ENCODE results near the gene KCNJ10. TPM values are rescaled to one million over a fixed set of nuclear protein-coding genes. Genes with fewer than 3 reads are reported as not detected.

The KCNJ10 gene
- total and polyA plus RNA-seq, 5 experiments from 2014 or later, result 0.29 TPM; not detected in 4

DNA sequence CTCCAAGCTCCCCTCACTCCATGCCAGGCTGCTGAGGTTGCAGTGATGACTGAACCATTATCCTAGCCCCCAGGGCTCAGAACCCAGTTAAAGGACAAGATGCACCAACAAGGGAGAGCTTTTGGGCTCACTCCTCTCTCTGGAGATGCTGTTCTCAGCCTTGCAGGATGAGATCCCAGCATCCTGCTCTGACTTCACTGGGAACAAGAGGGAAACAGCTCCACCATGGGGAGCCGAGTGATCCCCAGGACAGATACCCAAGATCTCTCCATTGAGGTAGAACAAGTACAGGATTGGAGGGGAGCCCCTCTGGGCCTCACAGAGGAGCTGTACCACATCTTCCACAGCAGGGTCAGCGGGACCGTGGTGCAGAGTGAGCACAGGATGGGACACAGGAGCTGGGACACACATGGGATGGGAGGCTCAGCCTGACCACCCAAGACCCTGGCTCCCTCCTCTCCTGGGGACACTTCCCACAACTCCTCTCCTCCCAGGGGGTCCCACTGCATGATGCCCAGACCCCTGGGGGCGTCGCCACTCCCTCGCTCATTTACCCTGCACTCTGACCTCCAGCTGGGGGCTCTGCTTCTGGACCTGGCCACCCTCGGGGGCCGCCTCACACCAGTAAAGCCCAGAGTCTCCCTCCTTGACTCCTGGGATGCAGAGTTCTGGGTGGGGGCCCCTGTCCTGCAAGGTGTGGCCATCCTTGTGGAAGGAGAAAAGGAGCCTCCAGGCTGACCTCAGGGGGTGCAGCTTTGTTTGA, 97.3 kb downstream of the KCNJ10 start:
- DNase-seq (no peak), ATAC-seq (no peak)
- Mint-ChIP-seq H3K9me3 (no peaks in the 10 kb centered on the region), H3K36me3 (no peaks in the 10 kb centered on the region), H3K27me3 (peaks cover 9 to 31% (median 26%) of the 10 kb centered on the region in 5 donors), H3K27ac (no peak overlapping the region), H3K4me1 (no peaks in the 10 kb centered on the region), H3K4me3 (no peak overlapping the region)
- POLR2A ChIA-PET, result no interaction called here

DNA sequence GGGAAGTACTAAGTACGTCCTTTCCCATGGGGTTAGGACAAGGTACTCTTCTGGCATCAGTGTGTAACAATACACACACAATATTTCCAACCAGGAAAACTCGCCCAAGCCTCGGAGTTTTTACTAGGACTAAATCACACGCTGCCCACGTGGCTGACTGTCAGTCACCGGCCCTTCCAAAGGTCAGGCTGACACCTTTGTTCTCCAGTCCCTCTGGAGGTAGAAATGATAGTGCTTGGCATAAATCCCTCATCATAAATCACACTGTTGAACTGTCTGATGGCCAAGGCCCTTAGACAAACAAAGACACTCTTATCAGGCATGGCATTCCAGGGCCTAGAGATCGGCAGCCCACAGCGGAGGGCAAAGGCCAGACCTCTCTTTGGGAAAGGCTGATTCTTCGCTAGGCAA, 99.0 kb downstream of the KCNJ10 start:
- no peaks in the 10 kb centered on the region for H3K4me1 Mint-ChIP-seq
- POLR2A ChIA-PET, result no interaction called here
- DNase-seq, result no peak
- H3K36me3 Mint-ChIP-seq, result no peaks in the 10 kb centered on the region
- no peak for ATAC-seq
- no peak overlapping the region for H3K27ac Mint-ChIP-seq
- peaks cover 12 to 35% (median 19%) of the 10 kb centered on the region in 5 donors for H3K27me3 Mint-ChIP-seq
- H3K4me3 Mint-ChIP-seq, result no peak overlapping the region
- no peaks in the 10 kb centered on the region for H3K9me3 Mint-ChIP-seq

DNA sequence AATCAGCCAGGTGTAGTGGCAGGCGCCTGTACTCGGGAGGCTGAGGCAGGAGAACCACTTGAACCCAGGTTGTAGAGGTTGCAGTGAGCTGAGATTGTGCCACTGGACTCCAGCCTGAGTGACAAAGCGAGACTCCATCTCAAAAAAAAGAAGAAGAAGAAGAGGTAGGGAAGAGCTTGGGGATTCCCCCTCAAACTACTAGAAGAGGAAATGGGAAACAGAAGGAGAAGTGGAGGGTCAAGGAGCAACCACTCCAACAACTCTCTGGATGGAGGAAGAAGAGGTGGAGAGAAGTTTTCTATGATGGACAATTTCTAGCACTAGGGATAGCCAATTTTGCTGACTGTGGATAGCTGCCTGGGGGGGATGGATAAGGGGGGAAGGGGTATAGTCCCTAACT, 101.1 kb downstream of the KCNJ10 start:
- Mint-ChIP-seq H3K9me3 (no peaks in the 10 kb centered on the region), H3K27me3 (peaks cover 15 to 38% (median 22%) of the 10 kb centered on the region in 5 donors), H3K4me1 (no peaks in the 10 kb centered on the region), H3K27ac (no peak overlapping the region), H3K4me3 (no peak overlapping the region), H3K36me3 (no peaks in the 10 kb centered on the region)
- no peak for DNase-seq
- POLR2A ChIA-PET, result no interaction called here
- no peak for ATAC-seq

DNA sequence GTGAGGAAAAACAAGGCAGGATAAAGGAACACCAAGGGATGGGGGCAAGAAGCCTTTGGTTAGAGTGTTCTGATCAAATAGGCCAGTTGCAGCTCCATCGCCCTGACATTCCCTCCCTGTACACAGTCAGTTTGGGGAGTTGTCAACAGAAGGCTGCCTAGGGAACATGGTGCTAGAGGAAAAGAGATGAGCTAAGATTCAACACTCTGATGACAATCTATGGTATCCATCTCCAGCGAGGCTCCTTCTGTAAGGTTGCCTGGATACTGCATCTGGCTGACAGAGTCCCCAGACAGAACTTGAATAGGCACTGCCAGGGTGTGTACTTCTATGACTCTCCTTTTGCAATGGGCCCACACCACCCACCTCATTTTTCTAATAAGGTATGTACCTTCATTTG, 104.7 kb downstream of the KCNJ10 start:
- Mint-ChIP-seq H3K4me1 (no peaks in the 10 kb centered on the region), H3K27me3 (peaks cover 13 to 37% (median 28%) of the 10 kb centered on the region in 5 donors)

DNA sequence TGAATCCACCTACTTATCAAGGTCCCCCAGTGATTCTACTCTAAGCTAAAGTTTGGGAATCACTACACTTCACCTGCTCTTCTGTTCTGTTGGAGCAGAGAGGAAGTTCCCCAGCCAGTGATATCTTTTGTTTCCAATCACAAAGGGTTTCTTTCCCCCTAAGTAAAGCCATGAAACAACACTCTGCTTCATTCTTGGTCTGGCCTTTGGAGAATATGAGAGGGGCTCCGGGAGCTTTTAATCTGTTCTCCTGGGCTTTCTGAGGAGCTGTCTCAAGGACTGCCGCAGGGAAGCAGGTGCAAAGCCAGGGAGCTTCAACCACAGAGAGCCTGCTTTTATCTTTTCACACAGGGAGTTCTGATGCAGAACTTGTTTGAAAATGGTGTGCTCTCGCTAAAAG, 105.8 kb downstream of the KCNJ10 start:
- H3K27me3 Mint-ChIP-seq, result peaks cover 14 to 41% (median 34%) of the 10 kb centered on the region in 5 donors
- no peak for ATAC-seq
- POLR2A ChIA-PET, result no interaction called here

More for the DNA sequence above, 104.7 kb downstream of the KCNJ10 start:
- ATAC-seq, result no peak
- no peak for DNase-seq
- Mint-ChIP-seq H3K36me3 (no peaks in the 10 kb centered on the region), H3K9me3 (no peaks in the 10 kb centered on the region), H3K4me3 (no peak overlapping the region), H3K27ac (no peak overlapping the region)
- POLR2A ChIA-PET, result no interaction called here

DNA sequence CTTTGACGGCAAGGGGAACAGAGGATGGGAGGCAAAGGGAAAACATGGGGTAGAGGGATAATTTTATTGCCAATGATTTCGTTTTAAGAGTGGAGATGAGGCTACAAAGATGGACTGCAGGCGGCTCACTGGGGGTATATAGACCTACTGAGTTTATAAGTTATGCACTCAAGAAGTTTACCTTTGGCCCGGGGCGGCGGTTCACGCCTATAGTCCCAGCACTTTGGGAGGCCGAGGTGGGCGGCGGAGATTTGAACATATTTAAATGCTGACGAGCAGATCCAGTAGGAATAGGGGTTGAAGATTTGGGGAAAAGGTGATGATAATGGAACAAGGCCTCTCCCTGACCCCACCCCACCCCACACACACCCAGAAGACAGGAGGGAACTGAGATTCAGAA, 107.8 kb downstream of the KCNJ10 start:
- Mint-ChIP-seq H3K4me1 (no peaks in the 10 kb centered on the region), H3K27ac (no peak overlapping the region), H3K9me3 (no peaks in the 10 kb centered on the region), H3K4me3 (no peak overlapping the region), H3K36me3 (no peaks in the 10 kb centered on the region), H3K27me3 (peaks cover 8 to 28% (median 25%) of the 10 kb centered on the region in 5 donors)
- POLR2A ChIA-PET, result no interaction called here
- no peak for DNase-seq
- ATAC-seq, result no peak

More for the DNA sequence above, 105.8 kb downstream of the KCNJ10 start:
- Mint-ChIP-seq H3K4me3 (no peak overlapping the region), H3K4me1 (no peaks in the 10 kb centered on the region), H3K36me3 (no peaks in the 10 kb centered on the region), H3K27ac (no peak overlapping the region), H3K9me3 (no peaks in the 10 kb centered on the region)
- DNase-seq, result no peak

DNA sequence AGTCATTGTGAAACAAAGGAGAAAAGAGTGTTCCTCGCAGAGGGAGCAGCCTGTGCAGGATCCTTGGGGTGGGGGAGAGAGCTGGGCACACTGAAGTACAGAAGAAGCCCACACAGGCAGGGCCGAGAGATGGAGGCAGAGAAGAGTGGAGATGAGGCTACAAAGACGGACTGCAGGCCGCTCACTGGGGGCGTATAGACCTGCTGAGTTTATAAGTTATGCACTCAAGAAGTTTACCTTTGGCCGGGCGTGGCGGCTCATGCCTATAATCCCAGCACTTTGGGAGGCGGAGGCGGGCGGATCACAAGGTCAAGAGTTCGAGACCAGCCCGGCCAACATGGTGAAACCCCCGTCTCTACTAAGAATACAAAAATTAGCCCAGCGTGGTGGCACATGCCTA, 108.3 kb downstream of the KCNJ10 start:
- H3K4me3 Mint-ChIP-seq, result no peak overlapping the region
- H3K9me3 Mint-ChIP-seq, result no peaks in the 10 kb centered on the region
- no peak overlapping the region for H3K27ac Mint-ChIP-seq
- no peaks in the 10 kb centered on the region for H3K36me3 Mint-ChIP-seq
- no peak for DNase-seq
- H3K4me1 Mint-ChIP-seq, result no peaks in the 10 kb centered on the region
- H3K27me3 Mint-ChIP-seq, result peaks cover 7 to 28% (median 19%) of the 10 kb centered on the region in 5 donors
- no peak for ATAC-seq
- POLR2A ChIA-PET, result no interaction called here

DNA sequence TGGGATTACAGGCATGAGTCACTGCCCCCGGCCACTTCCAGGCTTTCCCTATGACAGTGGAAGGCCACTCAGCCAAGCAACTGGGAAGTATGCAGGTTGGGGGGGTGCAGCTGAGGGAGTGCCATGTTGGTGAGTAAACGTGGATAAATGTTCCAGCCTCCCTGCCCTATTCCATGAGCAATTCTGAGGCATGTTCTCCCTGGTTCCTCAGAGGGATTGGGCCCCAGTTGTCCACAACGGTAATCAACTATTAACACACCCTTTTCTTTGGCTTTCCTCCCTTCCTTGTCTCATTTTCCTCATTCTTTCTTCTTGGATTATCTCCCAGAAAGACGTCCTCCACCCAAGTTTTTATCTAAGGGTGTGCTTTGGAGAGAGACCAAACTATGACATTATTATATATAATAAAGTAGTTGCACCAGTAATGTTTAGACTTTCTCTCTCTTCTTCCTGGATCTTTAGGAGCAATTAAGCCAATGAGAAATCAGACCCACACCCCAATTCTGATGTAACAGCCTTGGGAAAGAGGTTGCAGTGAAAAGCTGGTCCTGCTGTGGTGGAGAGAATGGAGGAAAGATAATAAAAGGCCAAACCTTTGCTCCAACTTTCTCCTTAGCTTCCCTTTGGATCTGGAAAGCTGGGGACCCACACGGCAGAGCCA, 109.1 kb downstream of the KCNJ10 start:
- Mint-ChIP-seq H3K27ac (no peak overlapping the region), H3K36me3 (no peaks in the 10 kb centered on the region), H3K4me1 (no peaks in the 10 kb centered on the region), H3K4me3 (no peak overlapping the region), H3K27me3 (peaks cover 6 to 28% (median 15%) of the 10 kb centered on the region in 5 donors), H3K9me3 (no peaks in the 10 kb centered on the region)
- POLR2A ChIA-PET, result no interaction called here
- no peak for DNase-seq
- ATAC-seq, result no peak

DNA sequence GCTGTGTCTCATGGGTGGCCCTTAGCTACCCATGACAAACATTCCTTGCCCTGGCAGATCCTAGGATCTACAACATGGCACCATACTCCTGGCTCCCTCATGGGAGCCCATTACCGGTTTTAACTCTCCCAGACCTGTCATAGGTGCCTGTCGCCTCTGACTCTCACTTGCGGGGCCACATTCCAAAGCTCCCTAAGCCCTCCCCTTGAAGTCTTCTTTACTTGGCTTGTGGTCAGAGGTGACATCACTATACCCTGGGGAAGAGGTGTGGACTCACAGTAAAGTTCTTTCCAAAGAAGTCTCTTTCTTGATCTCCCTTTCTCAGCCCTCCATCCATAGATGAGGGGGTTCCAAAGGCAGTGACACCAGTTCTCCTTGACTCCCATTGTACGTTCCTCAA, 110.5 kb downstream of the KCNJ10 start:
- no peak for DNase-seq
- H3K4me1 Mint-ChIP-seq, result no peaks in the 10 kb centered on the region
- no peak overlapping the region for H3K4me3 Mint-ChIP-seq
- no peaks in the 10 kb centered on the region for H3K36me3 Mint-ChIP-seq
- no peak overlapping the region for H3K27ac Mint-ChIP-seq
- H3K9me3 Mint-ChIP-seq, result no peaks in the 10 kb centered on the region
- no peak for ATAC-seq
- POLR2A ChIA-PET, result no interaction called here
- peaks cover 4 to 32% (median 17%) of the 10 kb centered on the region in 5 donors for H3K27me3 Mint-ChIP-seq

DNA sequence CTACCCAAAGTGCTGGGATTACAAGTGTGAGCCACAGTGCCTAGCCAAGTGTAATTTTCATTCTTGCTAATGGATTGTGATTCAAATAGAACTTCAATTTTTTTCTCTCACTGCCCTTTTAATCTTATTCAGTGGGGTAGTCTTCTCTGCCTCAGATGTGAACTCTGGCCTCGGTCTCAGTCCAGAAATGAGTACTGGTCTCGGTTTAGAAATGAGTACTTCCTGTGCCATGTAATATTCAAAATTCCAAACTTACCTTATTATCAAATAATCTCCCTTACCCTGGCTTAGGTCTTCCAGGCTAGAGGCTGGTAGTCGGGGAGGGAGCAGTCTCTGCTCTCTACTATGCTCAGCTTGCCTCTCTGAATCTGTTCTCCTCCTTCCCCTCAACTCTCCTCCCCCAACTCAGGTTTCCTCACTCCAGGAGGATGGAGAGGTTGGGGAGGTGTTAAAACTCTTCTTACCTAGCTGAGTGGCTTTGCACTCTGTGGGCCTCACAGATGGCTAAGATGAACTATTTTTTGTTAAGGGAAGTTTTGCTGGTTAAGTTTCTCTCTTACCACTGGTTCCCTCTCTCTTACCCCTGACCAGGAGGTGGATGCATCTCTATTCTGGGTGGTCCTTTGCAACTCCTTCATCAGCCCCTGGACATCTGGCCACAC, 111.1 kb downstream of the KCNJ10 start:
- POLR2A ChIA-PET, result no interaction called here

DNA sequence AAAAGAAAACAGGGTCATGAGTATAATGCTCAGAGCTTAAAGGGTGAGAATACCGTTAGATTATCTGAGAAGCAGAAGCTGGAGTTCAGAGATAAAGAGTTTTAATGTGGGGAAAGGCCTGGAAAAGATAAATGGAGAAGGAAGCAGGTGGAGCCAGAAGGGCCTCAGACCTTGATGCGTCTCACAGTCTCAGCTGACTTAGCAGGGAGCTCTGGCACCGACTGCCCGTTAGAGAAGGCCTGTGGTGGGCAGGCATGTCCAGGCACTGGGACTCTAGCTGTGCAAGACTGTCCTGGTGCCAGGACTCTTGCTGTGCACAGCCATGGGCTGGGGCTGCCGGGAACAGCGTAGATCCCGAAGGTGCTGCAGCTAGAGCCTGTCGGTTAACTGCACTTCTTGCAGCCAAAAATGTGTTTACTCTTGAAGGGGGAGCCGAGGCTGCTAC, 112.1 kb downstream of the KCNJ10 start:
- H3K36me3 Mint-ChIP-seq, result no peaks in the 10 kb centered on the region
- POLR2A ChIA-PET, result no interaction called here

More for the DNA sequence above, 111.1 kb downstream of the KCNJ10 start:
- Mint-ChIP-seq H3K27me3 (peaks cover 7 to 38% (median 20%) of the 10 kb centered on the region in 5 donors), H3K4me1 (no peaks in the 10 kb centered on the region), H3K4me3 (no peak overlapping the region), H3K27ac (no peak overlapping the region), H3K9me3 (no peaks in the 10 kb centered on the region), H3K36me3 (no peaks in the 10 kb centered on the region)
- ATAC-seq (no peak), DNase-seq (no peak)

DNA sequence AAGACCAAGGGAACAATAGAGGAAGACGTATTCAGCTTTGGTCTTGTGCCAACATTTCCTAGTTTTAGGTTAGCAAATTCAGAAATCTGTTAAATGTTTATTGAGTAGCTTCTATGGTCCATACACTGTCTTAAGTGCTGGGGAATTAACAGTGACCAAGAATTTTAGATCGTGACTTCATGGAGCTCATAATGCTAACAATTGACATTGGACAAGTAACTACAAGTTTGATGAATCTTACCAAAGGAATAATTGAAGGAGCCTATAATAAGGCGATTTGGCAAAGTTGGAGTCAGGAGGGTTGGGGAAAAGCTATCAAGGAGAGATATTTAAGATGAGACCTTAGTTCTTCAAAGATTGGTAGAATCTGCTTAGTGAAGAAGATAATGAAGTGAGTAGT, 114.5 kb downstream of the KCNJ10 start:
- POLR2A ChIA-PET, result no interaction called here
- Mint-ChIP-seq H3K9me3 (no peaks in the 10 kb centered on the region), H3K4me3 (no peak overlapping the region), H3K36me3 (no peaks in the 10 kb centered on the region), H3K4me1 (no peaks in the 10 kb centered on the region), H3K27me3 (peaks cover 19 to 58% (median 34%) of the 10 kb centered on the region in 5 donors), H3K27ac (no peak overlapping the region)
- no peak for ATAC-seq
- no peak for DNase-seq

More for the DNA sequence above, 112.1 kb downstream of the KCNJ10 start:
- H3K4me3 Mint-ChIP-seq, result no peak overlapping the region
- H3K27me3 Mint-ChIP-seq, result peaks cover 13 to 48% (median 21%) of the 10 kb centered on the region in 5 donors
- no peaks in the 10 kb centered on the region for H3K4me1 Mint-ChIP-seq
- no peaks in the 10 kb centered on the region for H3K9me3 Mint-ChIP-seq
- no peak overlapping the region for H3K27ac Mint-ChIP-seq
- no peak for ATAC-seq
- no peak for DNase-seq
